Prostate gland (tissue), 2 donors: Measurements from ENCODE around the gene CTSD.

Source experiments
- CTCF ChIP-seq, 4 experiments: fragments of 200-600 bp in 2 of 4; fragments of 450-650 bp in 2 of 4; sonication (generic) in 2 of 4; IDR thresholded peaks; 1 replicate in 3 of 4; 2 replicates in 1 of 4; pipeline ENCODE4 v1.5.1; 2016 to 2019; ENCODE audit warnings: antibody characterized with exemption in 4 of 4, mild to moderate bottlenecking in 2 of 4, moderate library complexity in 2 of 4
- POLR2A ChIP-seq: fragments of 450-650 bp; IDR thresholded peaks from one replicate; pipeline ENCODE4 v1.6.1; 2016; ENCODE audit warnings: antibody characterized with exemption, mild to moderate bottlenecking
- POLR2AphosphoS5 ChIP-seq: sonication (generic); formaldehyde crosslinking; IDR thresholded peaks from one replicate; pipeline ENCODE4 v1.6.1; 2017; ENCODE audit warnings: antibody characterized with exemption

- TF ChIP-seq CTCF (IDR thresholded peaks at IDR 0.05) (no peak), POLR2A (no peak), POLR2AphosphoS5 (no peak)
Measured at GRCh38 chr11:1746511-1746931, 17.2 kb downstream of the CTSD start.
